SK-N-MC (cell line): ENCODE measurements around the gene PROSER2.
"Not testable (repeated sequence)": the region's sequence is repeated elsewhere in the genome, so short reads cannot be mapped to it uniquely, and the experiment has no call there.

ENCODE experiments used
- DNase-seq: peaks from one replicate; pipeline ENCODE4 v3.0.0-alpha.2; 2011; ENCODE audit warnings: low read depth, low spot score
- H3K27ac ChIP-seq: fragments of 200-600 bp; sonication (generic); 2 replicates; pipeline ENCODE4 v1.5.1; 2016; ENCODE audit warnings: mixed run types
- H3K36me3 ChIP-seq: fragments of 200-600 bp; sonication (generic); 2 replicates; pipeline ENCODE4 v1.6.1; 2017; ENCODE audit warnings: antibody characterized with exemption, low read length, mixed read lengths; ENCODE audit not compliant: insufficient read depth
- H3K4me3 ChIP-seq: fragments of 200-600 bp; sonication (generic); 2 replicates; pipeline ENCODE4 v1.5.1; 2016
- H3K9ac ChIP-seq: fragments of 200-600 bp; sonication (generic); 2 replicates; pipeline ENCODE4 v1.8.0; 2017; ENCODE audit warnings: mixed run types, mixed read lengths; ENCODE audit not compliant: insufficient read length
- H3K9me3 ChIP-seq: fragments of 200-600 bp; sonication (generic); 2 replicates; pipeline ENCODE4 v1.6.1; 2017; ENCODE audit warnings: low read depth, mild to moderate bottlenecking, antibody characterized with exemption, low read length, moderate library complexity, mixed read lengths
- EZH2 ChIP-seq: fragments of 200-600 bp; sonication (generic); IDR thresholded peaks from one replicate; pipeline ENCODE4 v1.6.1; 2017; ENCODE audit warnings: antibody characterized with exemption
- FOXP2 ChIP-seq: optimal IDR thresholded peaks from 2 replicates; pipeline ENCODE3; 2011; ENCODE audit warnings: mild to moderate bottlenecking, moderate library complexity; ENCODE audit not compliant: insufficient read depth; ENCODE audit errors: extremely low read length, control extremely low read depth
- POLR2AphosphoS5 ChIP-seq: IDR thresholded peaks from 2 replicates; pipeline ENCODE4 v1.6.1; 2012; ENCODE audit warnings: mild to moderate bottlenecking, low read depth, low read length, borderline replicate concordance

Gene PROSER2

GRCh38 chr10:11849911-11850310 lies 26.8 kb downstream of the PROSER2 start:
- no peak for DNase-seq
- H3K36me3 ChIP-seq: no peaks in the 10 kb centered on the region
- no peak for TF ChIP-seq POLR2AphosphoS5
- TF ChIP-seq FOXP2: no peak
- TF ChIP-seq EZH2: no peak
- no peak overlapping the region for H3K9ac ChIP-seq
- no peak overlapping the region for H3K27ac ChIP-seq
- no peaks in the 10 kb centered on the region for H3K9me3 ChIP-seq
- H3K4me3 ChIP-seq: no peak overlapping the region

- no peak for DNase-seq
- Histone ChIP-seq H3K4me3 (no peak overlapping the region), H3K27ac (no peak overlapping the region), H3K36me3 (no peaks in the 10 kb centered on the region), H3K9ac (no peak overlapping the region), H3K9me3 (no peaks in the 10 kb centered on the region)
- no peak for TF ChIP-seq FOXP2
- TF ChIP-seq POLR2AphosphoS5: no peak
- TF ChIP-seq EZH2: no peak
Observed at GRCh38 chr10:11851910-11852309, 28.8 kb downstream of the PROSER2 start.

GRCh38 chr10:11852637-11853036 lies 29.5 kb downstream of the PROSER2 start:
- H3K27ac ChIP-seq, H3K9me3 ChIP-seq, DNase-seq, H3K9ac ChIP-seq, H3K4me3 ChIP-seq, H3K36me3 ChIP-seq: not testable (repeated sequence)

- H3K36me3 ChIP-seq: no peaks in the 10 kb centered on the region
- DNase-seq: no peak
- no peaks in the 10 kb centered on the region for H3K9me3 ChIP-seq
- H3K9ac ChIP-seq: no peak overlapping the region
- no peak overlapping the region for H3K27ac ChIP-seq
- TF ChIP-seq FOXP2: no peak
- no peak for TF ChIP-seq POLR2AphosphoS5
- TF ChIP-seq EZH2: no peak
- no peak overlapping the region for H3K4me3 ChIP-seq
Observed at GRCh38 chr10:11853468-11853867, 30.3 kb downstream of the PROSER2 start.

GRCh38 chr10:11854301-11854700 lies 31.1 kb downstream of the PROSER2 start:
- DNase-seq: no peak
- Histone ChIP-seq H3K36me3 (no peaks in the 10 kb centered on the region), H3K27ac (no peak overlapping the region), H3K9ac (no peak overlapping the region), H3K4me3 (no peak overlapping the region), H3K9me3 (no peaks in the 10 kb centered on the region)
- TF ChIP-seq EZH2 (no peak), FOXP2 (no peak), POLR2AphosphoS5 (no peak)

GRCh38 chr10:11856089-11856488 lies 32.9 kb downstream of the PROSER2 start:
- Histone ChIP-seq H3K9ac (no peak overlapping the region), H3K27ac (no peak overlapping the region), H3K9me3 (no peaks in the 10 kb centered on the region), H3K36me3 (no peaks in the 10 kb centered on the region), H3K4me3 (no peak overlapping the region)
- TF ChIP-seq FOXP2 (no peak), POLR2AphosphoS5 (no peak), EZH2 (no peak)
- no peak for DNase-seq

GRCh38 chr10:11856678-11857077 lies 33.5 kb downstream of the PROSER2 start:
- Histone ChIP-seq H3K9ac (no peak overlapping the region), H3K27ac (no peak overlapping the region), H3K4me3 (no peak overlapping the region), H3K36me3 (no peaks in the 10 kb centered on the region), H3K9me3 (no peaks in the 10 kb centered on the region)
- no peak for TF ChIP-seq FOXP2
- TF ChIP-seq EZH2: no peak
- no peak for TF ChIP-seq POLR2AphosphoS5
- DNase-seq: no peak

GRCh38 chr10:11858093-11858492 lies 34.9 kb downstream of the PROSER2 start:
- no peak overlapping the region for H3K4me3 ChIP-seq
- H3K9ac ChIP-seq: no peak overlapping the region
- TF ChIP-seq POLR2AphosphoS5 (no peak), EZH2 (no peak), FOXP2 (no peak)
- no peaks in the 10 kb centered on the region for H3K9me3 ChIP-seq
- no peak overlapping the region for H3K27ac ChIP-seq
- DNase-seq: no peak
- H3K36me3 ChIP-seq: no peaks in the 10 kb centered on the region

- TF ChIP-seq EZH2: no peak
- TF ChIP-seq POLR2AphosphoS5: no peak
- TF ChIP-seq FOXP2: no peak
- no peak overlapping the region for H3K27ac ChIP-seq
Observed at GRCh38 chr10:11861341-11861740, 38.2 kb downstream of the PROSER2 start.

More at GRCh38 chr10:11861341-11861740, 38.2 kb downstream of the PROSER2 start:
- Histone ChIP-seq H3K4me3 (no peak overlapping the region), H3K36me3 (no peaks in the 10 kb centered on the region), H3K9me3 (no peaks in the 10 kb centered on the region), H3K9ac (no peak overlapping the region)
- no peak for DNase-seq
